ENCODE data around the gene SLC6A20. TPM values are rescaled to one million over a fixed set of nuclear protein-coding genes. Genes with fewer than 3 reads are reported as not detected.

The SLC6A20 gene
- total RNA-seq, 1 donor from 2014 or later, result not detected

DNA sequence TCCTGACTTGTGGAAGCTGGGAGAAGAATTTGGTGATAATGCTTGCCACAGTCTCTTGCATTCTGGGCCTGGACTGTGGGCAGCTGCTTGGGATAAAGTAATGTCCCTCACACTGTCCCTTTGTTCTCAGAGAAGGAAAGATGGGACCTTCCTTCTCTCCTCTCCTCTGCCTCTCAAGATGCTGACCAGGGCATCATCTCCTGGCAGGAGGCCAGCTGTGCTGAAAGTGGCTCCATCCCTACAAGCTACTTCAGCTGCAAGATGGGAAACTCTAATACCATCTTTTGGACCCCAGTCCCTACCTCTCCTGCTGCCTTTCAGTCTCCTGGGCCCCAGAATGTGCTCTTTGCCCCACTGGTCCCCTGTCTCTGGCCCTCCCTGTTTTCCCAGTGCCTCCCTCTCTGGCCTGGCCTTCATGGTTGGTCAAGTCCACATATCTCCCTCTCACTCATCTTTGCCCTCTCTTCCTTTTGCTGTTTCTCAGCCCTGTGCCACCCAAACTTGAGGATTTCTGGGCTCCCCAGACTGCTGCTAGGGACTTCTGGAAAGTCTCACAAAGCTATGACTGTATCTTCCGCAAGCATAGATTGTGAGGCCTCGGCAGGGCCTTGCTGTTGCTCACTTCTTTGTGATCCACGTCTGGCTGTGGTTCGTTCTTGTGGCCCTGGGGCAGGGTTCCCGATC lies 7.1 kb upstream of the SLC6A20 start:
- peak; percentile 24 for DNase-seq (ENCODE audit: low read depth)

DNA sequence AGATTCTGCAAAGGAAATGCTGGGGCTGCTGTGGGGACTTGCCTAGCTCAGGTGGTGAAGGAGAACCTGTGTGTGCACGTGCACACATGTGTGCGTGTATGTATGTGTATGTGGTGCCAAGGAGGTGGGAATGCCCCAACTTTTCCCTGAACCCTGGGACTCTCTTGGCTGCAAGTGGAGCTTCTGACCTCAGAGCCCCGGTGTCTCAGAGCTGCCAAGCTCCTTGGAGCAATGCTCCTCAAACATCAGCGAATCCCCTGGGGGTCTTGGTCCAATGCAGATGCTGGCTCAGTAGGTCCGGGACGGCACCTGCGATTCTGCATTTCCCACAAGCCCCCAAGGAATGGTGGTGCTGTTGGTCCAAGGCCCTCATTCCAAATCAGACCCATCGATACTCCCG lies 5.8 kb upstream of the SLC6A20 start:
- DNase-seq (ENCODE audit: low read depth), result no peak

DNA sequence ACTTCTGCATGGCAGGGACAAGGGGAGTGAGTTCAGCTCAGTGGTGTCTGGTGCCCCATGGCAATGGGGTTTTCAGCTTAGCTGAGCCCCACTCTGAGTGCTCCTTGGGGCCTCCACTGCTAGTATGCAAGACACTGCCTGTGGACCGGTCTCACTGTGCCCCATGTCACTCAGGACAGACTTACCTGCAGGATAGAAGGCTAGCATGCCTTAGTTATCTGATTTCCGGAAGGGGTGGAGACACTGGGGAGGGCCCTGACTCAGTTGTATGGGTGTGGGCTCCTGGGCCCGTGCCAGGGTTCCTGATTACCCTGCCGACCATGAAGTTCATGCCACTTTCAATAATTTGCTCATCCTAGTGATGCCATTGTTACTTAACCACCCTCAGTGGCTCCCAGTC lies 4.3 kb upstream of the SLC6A20 start:
- DNase-seq (ENCODE audit: low read depth), result no peak

DNA sequence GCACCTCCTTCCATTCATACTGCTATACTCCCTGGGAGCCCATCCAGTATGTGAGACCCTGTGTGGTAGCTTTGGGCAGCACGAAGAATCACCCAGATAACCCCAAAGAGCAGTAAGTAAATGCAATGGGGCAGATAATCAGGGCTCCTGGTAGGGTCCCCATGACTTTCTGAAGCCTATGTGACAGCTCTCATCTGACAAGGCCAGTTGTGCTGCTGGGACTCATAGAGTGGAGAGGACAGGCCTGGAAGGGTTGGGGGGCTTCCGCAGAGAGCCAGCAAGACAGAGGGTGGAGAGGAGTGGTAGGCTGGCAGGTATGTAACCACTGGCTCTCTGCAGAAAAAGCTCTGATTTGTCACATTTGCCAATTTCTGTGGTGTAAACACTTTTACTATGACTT lies 3.2 kb upstream of the SLC6A20 start:
- no peak for DNase-seq (ENCODE audit: low read depth)

DNA sequence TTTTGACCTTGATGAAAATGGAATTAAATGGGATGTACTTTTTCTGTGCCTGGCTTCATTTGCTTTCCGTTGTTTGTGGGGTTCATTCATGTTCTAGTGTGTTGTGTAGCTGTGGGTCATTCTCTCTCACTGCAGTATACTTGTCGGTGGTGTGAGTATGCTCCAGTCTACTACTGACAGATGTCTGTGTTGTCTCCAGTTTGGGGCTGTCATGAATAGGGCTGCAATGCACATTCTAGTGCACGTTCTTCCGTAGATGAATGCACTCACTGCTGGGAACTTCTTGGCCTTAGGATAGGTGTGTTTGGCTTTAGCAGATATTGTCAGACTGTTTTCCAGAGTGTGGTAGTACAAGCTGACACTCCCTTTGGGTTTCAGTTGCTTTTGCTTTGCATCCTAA lies 1.7 kb upstream of the SLC6A20 start:
- no peak for DNase-seq (ENCODE audit: low read depth)

DNA sequence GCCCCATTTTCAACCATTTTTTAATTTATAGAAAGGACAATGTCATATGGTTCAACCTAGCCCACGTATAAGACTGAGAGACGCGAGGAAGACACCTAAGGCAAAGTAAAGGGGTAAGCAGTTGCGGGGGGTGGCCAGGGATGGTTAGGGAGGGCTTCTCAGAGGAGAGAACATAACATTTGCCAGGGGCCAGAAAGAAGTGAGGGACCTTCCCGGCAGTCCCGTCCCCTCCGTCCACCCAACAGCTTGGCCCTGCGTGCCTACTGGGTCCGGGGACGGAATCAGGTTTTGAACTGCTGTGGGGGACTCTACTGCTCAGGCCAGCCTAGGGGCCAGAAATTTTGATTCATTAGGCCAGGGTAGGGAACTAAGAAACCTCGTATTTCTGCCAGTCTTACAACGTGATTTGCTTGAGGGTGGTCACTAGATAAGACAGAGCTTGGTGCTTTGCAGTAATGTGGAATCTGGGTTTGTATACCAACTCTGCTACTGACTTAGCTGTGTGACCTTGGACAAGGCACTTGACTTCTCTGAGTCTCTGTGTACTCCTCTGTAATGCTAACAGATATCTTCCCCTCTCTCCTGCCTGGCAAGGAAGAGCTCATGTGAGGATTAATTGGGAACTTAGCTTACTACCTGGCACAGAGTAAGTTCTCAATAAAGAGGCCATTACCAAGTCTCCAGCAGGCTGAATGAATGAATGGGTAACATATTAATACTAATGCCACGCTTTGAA lies 734 bp upstream of the SLC6A20 start:
- DNase-seq (ENCODE audit: low read depth), result no peak

DNA sequence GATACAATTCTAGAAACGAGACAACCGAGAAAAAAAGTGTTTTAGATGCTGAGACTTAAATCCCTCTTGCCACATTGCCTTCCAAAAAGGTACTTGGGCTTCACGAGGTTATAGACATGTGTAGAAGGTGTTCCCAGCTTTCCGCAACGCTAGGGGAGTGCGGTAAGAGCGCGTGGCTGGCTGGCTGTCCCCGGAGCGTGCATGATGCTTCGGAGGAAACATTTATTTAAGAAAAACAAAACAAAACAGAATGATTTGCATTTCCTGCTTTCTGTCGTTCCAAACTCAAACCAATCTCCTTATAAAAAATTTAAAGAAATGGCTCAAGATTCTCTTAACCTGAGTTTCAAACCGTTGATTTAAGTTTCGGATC lies 841 bp downstream of the SLC6A20 start:
- DNase-seq (ENCODE audit: low read depth), result no peak

DNA sequence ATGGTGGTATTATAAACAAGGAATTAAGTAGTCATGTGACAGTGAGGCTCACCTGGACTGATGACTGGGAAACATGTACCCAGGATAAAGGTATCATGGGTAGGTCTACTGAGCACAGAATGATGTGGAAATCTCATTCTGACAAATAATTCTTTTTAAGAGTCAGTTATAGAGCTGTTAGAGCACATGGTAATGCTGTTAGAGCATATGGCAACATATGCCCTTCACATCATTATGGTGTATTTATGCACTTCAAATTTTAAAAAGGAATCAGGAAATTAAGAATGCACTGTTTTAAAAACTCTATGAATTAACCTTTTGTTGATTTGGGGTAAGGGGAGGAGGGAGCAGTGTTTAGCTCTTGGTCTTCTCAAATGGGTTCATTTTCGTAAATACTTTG lies 1.7 kb downstream of the SLC6A20 start:
- DNase-seq (ENCODE audit: low read depth), result no peak

DNA sequence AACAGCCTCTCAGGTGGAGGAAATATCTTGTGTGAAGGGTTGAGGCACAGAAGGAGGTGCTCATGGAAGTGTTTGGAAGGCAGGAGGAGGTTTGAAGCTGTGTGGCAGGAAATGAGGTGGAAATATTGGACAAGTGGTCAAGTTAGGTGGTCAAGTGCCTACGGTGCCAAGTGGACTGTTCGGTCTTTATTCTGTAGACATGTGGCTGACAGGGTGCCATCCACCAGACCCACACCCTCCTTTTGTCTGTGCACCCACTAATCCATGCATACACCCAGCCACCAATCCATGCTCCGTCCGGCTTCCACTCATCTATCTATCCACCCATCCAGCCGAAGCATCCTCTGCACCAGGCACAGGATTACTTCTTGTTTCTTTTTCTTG lies 2.2 kb downstream of the SLC6A20 start:
- no peak for DNase-seq (ENCODE audit: low read depth)

DNA sequence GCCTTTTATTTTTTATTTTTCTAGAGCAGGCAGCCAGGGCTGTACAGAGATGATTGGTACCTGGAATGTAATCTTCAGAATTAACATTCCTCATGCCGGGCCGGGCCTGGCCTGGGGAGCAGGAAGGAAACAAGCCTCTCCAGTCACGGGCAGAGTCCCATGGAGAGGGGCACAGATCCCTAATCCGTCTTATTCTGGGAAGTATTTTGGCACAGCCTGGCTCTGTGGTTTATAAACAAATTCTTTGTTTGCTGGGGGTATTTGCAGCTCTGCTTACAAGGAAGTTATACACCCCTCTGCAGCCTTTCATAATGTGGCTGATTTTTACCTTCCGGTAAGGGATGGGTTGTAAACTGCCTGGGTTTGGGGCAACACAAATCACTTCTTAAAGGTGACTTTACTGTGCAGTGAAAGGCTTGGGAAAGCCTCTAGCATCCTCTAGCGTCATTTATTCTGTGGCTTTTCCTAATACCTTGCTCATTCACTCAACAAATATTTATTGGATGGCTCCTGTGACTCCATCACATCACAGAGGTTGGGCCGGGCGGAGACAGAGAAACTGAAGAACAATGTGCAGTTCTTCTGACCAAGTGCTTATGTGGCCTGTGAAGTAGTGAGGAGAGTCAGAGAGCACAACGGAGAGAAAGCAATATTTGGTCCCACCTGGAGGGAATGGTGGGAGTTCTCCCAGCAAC lies 2.7 kb downstream of the SLC6A20 start:
- no peak for DNase-seq (ENCODE audit: low read depth)

DNA sequence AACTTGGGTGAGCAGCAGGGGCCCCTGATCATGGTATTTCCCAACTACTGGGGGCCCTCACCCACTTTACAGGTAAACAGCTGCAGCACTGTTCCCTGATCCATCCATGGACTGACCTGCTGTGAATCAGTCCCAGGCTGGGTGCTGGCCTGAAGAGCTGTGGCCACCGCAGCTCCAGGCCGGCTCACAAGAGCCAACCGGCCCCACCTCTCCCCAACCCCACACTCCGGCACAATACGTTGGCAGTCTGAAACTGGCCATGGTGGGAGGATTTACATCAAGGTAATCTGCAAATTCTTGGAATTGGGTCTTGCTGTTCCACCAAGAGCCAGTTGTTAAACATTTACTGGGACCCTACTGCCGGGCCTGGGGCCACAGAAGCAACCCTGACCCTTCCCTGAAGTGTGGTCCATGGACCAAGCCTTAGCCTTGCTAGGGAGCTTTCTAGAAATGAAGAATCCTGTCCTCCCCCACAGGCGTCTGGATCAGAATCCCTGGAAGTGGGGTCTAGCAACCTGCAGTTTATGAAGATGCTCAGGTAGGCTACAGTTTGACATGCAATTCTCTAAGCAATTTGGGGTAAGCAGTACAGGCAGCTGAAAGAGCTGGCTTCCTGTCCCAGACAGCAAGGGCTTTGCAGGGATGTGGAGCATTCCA lies 3.7 kb downstream of the SLC6A20 start:
- DNase-seq (ENCODE audit: low read depth), result no peak

DNA sequence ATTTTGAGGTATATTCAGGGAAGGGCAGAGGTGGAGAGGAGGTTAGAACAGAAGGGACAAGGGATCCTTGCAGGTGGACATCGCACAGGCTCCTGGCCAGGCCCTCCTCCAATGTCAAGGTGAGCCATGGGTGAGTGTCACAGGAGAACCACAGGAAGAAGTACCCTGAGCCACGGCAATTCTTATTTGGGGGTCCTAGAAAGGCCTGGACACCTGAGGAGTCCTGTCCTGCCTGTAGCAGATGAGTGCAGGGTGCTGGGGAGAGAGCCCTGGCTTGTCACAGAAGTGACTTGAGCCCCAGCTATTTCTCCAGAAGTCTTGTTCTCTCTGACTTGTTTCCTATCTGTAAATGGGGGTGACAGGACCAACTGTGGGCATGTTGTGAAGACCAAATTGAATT lies 4.3 kb downstream of the SLC6A20 start:
- no peak for DNase-seq (ENCODE audit: low read depth)

DNA sequence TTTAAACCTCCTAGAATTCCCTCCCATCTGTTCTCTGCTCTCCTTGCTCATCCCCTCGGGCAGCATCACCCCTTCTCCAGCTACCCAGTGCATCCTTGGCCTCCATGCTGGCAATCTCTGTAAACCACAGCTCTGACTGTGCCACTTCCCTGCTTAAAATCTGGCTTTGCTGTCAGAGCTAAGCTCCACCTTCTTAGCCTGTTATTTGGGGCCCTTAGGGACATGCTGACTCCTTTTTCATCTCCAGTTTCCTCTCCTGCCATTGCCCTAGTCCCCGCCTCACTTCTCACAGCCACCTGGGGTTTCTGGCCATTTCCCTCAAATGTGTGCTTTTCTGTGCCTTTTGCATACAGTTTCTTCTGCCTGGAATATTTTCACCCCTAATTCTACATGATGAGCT lies 5.7 kb downstream of the SLC6A20 start:
- DNase-seq (ENCODE audit: low read depth), result no peak

DNA sequence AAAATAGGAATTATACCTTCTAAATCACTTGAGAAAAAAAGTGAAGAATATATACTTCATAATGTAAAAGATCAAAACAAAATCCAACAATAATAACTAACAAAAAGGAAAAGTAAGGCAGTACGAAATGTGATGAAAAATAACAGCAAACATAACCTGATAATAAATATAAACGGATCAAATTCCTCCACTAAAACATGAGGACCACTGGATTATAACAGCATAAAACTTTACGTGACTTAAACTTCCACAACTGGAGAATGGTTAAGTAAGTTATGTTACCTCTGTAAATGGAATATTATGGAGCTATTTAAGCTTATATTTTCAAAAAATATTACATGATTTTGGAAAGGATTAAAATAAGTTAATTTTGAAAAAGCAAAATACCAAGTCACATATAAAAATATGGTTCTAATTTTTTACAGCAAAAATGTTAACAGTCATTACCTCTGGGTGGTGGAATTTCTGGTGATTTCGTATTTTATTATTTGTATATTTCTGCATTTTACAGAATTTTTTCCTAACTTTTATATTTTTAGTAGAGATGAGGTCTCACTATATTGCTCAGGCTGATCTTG lies 7.0 kb downstream of the SLC6A20 start:
- no peak for DNase-seq (ENCODE audit: low read depth)

DNA sequence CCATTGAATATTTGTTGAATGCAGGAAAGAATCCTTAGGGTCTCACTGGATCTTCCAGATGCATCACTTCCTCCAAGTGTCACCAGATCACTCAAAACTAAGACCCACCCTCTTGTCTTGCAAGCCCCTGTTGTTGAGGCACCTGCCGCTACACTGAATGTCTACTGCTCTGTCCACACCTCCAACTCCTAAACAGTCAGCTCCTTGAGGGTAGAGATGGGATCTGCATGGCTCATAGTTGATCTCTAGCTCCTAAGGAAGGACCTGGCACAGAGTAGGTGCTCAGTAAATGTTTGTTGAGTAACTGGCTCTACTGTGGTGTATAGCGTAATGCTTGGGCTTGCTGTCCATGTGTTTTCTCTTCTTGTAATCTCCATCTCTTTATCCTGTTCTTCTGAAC lies 8.8 kb downstream of the SLC6A20 start:
- no peak for DNase-seq (ENCODE audit: low read depth)

DNA sequence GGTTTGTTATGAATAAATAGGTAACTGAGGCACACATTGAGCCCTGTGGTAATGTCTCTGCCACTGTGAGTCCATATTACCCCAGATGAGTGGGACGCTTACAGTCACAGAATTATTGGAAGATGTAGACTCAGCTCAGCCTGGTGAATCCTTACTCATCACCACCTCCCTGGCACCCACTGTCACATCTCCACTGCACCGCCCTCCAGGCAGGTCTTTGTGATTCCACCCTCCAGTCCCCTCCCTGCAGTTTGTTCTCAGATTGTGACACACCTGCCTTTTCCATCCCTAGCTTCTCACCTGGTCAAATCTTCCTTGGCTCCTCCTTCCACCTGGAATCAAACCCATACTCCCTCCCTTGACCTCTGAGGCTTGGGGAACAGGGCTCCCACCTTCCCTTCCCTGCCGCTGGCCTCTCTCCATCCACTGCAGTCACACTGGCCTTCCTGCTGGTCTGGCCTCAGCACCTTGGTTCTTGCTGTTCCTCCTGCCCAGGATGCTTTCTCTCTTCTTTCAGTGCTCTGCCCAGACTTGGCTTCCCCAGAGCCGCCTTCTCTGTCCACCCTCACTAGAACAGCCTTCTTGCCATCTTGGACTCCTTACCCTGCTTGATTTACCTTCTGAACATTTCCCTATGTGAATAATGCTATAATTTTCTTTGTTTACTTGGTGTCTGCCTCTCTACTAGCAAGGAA lies 9.4 kb downstream of the SLC6A20 start:
- DNase-seq (ENCODE audit: low read depth), result no peak

DNA sequence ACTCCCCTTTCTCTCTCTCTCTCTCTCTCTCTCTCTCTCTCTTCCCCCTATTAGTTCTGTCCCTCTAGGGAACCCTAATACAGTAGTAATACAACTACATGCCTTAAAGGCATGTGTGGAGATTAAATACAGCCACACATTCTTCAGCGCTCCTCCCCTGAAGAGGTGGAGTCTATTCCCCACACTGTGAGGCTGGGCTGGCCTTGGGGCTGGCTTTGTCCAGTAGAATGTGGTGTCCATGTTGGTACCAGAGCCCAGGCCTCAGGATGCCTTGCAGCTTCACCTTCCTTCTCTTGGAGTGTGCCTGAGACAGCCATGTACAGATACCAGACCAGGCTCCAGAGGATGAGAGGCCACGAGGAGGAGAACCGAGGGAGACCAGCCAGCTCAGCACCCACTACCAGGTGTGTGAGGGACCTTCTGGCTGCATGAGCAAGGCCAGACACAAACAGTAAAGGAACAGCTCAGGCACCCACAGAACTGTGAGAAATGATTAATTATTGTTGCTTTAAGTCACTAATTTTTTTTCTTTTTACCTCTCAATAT lies 10.7 kb downstream of the SLC6A20 start:
- no peak for DNase-seq (ENCODE audit: low read depth)

DNA sequence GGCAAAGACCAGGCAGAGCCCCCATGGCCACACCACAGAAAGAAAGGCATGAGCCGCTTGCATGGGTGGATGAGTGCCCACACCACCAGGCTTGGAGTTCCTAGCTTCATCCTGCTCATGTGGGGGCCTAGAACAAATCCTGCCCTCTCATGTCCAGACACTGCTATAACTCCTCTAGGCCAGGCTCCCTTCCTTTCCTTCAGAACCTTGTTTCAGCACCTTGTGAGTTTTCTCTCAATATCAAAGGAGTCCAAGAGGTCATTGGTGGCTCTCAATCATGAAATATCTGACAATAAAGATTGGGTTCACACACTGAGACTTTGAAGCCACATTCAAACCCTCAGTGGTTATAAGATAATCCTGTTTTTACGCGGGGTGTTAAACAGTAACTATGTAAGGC lies 12.7 kb downstream of the SLC6A20 start:
- no peak for DNase-seq (ENCODE audit: low read depth)

DNA sequence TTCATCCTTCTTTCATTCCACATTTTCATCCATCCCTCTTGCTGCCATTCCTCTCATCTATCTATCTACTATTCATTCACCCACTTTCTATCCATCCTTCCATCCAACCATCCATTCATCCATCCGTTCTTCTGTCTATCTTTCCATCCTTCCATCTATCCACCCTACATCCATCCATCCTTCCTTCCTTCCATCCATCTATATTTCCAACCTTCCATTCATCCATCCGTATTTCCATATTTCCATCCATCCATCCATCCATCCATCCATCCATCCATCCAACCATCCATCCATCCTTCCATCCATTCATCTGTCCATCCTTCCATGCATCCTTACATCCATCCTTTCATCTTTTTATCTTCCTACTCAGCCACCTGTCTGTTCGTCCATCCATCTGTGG lies 14.0 kb downstream of the SLC6A20 start:
- DNase-seq (ENCODE audit: low read depth), result no peak

DNA sequence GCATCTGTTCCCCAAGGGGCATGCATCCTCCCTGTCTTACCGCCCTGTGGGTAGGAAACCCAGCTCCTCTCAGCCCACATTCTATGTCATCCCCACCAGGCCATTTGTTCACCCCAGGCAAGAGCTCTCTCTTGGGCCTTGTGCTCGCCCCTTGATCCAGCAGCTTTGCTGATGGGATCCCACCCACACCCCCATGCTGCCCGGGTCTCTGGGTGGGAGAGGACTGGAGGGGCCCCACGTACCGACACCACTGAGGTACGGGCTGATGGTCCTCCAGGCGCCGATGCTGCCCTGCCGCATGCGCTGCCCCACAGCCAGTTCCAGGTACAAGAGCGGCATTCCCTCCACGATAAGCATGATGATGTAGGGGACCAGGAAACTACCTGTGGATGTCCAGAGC lies 14.5 kb downstream of the SLC6A20 start:
- DNase-seq (ENCODE audit: low read depth), result no peak

DNA sequence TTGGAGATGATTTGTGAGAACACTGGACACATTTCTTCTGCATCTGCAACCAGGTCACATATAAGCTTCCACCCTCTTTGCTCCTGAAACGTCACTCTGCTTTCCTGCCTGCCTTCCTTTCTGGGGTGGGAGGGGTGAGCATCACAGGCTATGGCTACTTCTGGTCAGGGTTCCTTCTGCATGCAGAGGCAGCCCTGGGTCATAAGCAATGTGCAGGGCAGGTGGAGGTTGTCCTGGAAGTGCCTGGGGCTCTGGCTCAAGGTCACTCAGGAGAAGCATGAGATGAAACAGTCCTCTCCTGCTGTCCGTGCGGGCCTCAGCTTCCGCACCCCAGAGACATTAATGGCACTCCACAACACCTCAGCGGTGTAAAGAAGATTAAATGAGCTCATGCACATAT lies 15.1 kb downstream of the SLC6A20 start:
- no peak for DNase-seq (ENCODE audit: low read depth)

Data from myocyte (in vitro differentiated cells).